Common myeloid progenitor, CD34-positive (primary cell): ENCODE measurements around the gene ROBO1.

Experiments used
- CTCF ChIA-PET: fragments of 350-600 bp; sonication (Branson Sonifier 250); formaldehyde crosslinking; loops from one replicate; lab custom pipeline; 2021; ENCODE audit warnings: antibody characterized with exemption; lab: Charles Lee
- POLR2A ChIA-PET: fragments of 350-600 bp; sonication (Branson Sonifier 250); formaldehyde crosslinking; loops from one replicate; lab custom pipeline; 2021; ENCODE audit warnings: antibody characterized with exemption; lab: Charles Lee
- DNase-seq, 3 donors: peaks; one replicate each; pipeline versions ENCODE4 v3.0.0 to v3.0.0-alpha.2; 2013
- H3K27ac ChIP-seq, 2 experiments: 1 replicate in 1 of 2; 2 replicates in 1 of 2; pipeline ENCODE4 v1.7.0; 2013; ENCODE audit warnings: inconsistent platforms in 2 of 2, low read length in 2 of 2, mild to moderate bottlenecking in 2 of 2, low read depth in 1 of 2, moderate library complexity in 1 of 2; ENCODE audit not compliant: severe bottlenecking in 2 of 2, insufficient read depth in 1 of 2, poor library complexity in 1 of 2
- H3K27me3 ChIP-seq, 5 experiments: replicated peaks in 2 of 5; 1 replicate in 3 of 5; 2 replicates in 2 of 5; pipeline versions ENCODE4 v1.6.1 to v1.7.0; 2013; ENCODE audit warnings: low read length in 4 of 5, mild to moderate bottlenecking in 2 of 5, moderate library complexity in 2 of 5, inconsistent platforms in 1 of 5; ENCODE audit not compliant: insufficient read depth in 5 of 5, control insufficient read depth in 4 of 5
- H3K36me3 ChIP-seq, 4 experiments: 1 replicate in 2 of 4; 2 replicates in 2 of 4; pipeline versions ENCODE4 v1.6.1 to v1.7.0; 2013; ENCODE audit warnings: low read length in 3 of 4, control low read depth in 1 of 4, mild to moderate bottlenecking in 1 of 4; ENCODE audit not compliant: control insufficient read depth in 4 of 4, insufficient read depth in 4 of 4
- H3K4me1 ChIP-seq, 4 experiments: 1 replicate in 3 of 4; 2 replicates in 1 of 4; pipeline versions ENCODE4 v1.6.1 to v1.7.1; 2013; ENCODE audit warnings: low read length in 3 of 4, mild to moderate bottlenecking in 3 of 4, control low read depth in 1 of 4, inconsistent platforms in 1 of 4, moderate library complexity in 1 of 4; ENCODE audit not compliant: control insufficient read depth in 4 of 4, insufficient read depth in 4 of 4; ENCODE audit errors: control extremely low read depth in 1 of 4
- H3K4me3 ChIP-seq, 7 experiments: 1 replicate in 4 of 7; 2 replicates in 3 of 7; pipeline versions ENCODE4 v1.5.1 to v1.7.0; 2013; ENCODE audit warnings: mild to moderate bottlenecking in 7 of 7, low read length in 6 of 7, moderate library complexity in 6 of 7, inconsistent platforms in 2 of 7, low read depth in 2 of 7, control low read depth in 1 of 7; ENCODE audit not compliant: insufficient read depth in 4 of 7, control insufficient read depth in 1 of 7; ENCODE audit errors: extremely low read depth in 1 of 7
- H3K9me3 ChIP-seq, 5 experiments: 1 replicate in 4 of 5; 2 replicates in 1 of 5; pipeline versions ENCODE4 v1.6.1 to v1.7.1; 2013; ENCODE audit warnings: low read length in 4 of 5, mild to moderate bottlenecking in 2 of 5, inconsistent platforms in 1 of 5, low read depth in 1 of 5, moderate library complexity in 1 of 5; ENCODE audit not compliant: control insufficient read depth in 4 of 5, insufficient read depth in 2 of 5; ENCODE audit errors: control extremely low read depth in 1 of 5
- WGBS: methylation state at CpG from one replicate; pipeline ENCODE4 v1.1.5; 2013; ENCODE audit not compliant: insufficient coverage; 5-methylcytosine and 5-hydroxymethylcytosine counted together

The ROBO1 gene

DNA sequence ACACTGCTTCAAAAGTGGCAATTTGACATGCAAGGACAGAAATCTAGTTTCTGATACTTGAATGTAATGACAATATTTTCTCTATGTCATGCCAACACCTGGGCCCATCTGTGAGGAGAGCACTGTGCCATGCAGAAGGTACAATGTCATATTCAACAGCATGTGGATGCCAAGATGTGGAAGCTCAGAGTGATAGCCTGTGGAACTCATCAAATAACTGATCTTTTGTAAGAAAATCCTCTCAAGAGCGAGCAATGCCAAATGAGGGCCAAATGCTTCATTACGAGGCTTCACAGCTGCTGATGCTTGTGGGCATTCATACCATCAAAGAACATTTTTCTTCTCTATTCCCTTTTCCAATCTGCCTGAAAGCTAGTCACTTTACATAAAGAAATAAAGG lies 95.1 kb downstream of the ROBO1 start:
- no peaks in the 10 kb centered on the region for H3K9me3 ChIP-seq
- 95% methylated on average over 2 of the region's 2 CpGs for WGBS
- no peaks in the 10 kb centered on the region for H3K4me1 ChIP-seq
- POLR2A ChIA-PET: no interaction called here
- H3K27ac ChIP-seq: no peak overlapping the region
- CTCF ChIA-PET: no interaction called here
- no peak overlapping the region for H3K4me3 ChIP-seq
- DNase-seq: no peak
- no peaks in the 10 kb centered on the region for H3K27me3 ChIP-seq
- H3K36me3 ChIP-seq: no peaks in the 10 kb centered on the region

DNA sequence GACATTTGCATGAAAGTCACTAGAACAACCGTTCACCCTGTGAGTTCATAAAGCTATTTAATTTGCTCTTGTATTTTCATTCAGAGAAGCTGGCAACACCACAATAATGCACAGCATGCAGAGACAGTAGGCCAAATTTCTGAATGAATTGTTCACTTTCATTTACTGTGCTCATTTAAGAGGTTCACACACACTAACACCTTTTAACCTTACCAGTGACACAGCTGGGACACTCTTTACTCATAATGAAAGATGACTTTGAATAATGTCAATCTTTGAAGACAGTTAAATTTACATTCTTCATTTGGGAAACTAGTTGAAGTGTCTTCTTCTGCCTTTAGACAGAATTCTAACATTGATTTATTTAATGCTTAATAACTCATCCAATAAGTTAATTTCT lies 95.7 kb downstream of the ROBO1 start:
- Histone ChIP-seq H3K27ac (no peak overlapping the region), H3K4me3 (no peak overlapping the region), H3K9me3 (no peaks in the 10 kb centered on the region), H3K4me1 (no peaks in the 10 kb centered on the region), H3K36me3 (no peaks in the 10 kb centered on the region), H3K27me3 (no peaks in the 10 kb centered on the region)
- ChIA-PET CTCF (no interaction called here), POLR2A (no interaction called here)
- no peak for DNase-seq
- WGBS: 78% methylated on average over 1 of the region's 1 CpG

DNA sequence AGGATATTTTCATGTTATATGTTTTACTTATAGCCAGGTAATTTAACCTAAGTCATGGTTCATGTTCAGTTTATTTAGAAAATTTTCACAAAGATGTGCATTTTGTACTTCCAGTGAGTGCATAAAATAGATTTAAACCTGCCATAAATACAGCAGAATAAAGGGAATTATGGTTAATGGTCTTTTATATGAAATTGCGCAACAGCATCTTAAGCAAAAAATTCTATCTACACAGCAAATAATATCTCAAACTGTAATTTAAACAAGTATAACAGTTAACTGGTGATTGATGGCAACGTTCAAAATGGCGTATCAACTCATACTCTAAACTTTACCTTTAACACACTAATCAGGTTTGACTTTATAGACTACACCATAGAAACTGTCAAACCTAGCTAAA lies 97.6 kb downstream of the ROBO1 start:
- WGBS: no CpG with 5 or more reads among the region's 3 CpGs
- no peak overlapping the region for H3K27ac ChIP-seq
- no peaks in the 10 kb centered on the region for H3K4me1 ChIP-seq
- no peak overlapping the region for H3K4me3 ChIP-seq
- ChIA-PET POLR2A (no interaction called here), CTCF (no interaction called here)
- H3K9me3 ChIP-seq: no peaks in the 10 kb centered on the region
- no peak for DNase-seq
- H3K27me3 ChIP-seq: no peaks in the 10 kb centered on the region
- no peaks in the 10 kb centered on the region for H3K36me3 ChIP-seq

DNA sequence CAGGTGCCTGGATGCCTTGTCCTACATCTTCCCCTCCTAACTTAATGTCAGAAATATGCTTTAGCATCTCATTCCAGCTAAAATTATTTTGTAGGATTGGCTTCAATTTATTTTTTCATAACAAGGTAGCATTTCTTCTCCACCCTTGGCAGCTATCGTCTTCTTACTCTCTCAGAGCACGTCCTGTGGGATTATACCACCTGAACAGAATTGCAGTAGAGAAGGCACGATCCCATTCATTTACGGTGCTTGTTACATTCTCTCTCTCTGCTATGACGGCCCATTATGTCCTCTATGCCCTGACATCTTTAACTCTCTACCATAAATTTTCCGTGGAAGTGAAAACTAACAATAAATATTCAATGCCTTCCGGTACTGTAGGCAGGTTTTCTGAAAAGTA lies 103.3 kb downstream of the ROBO1 start:
- no peak for DNase-seq
- Histone ChIP-seq H3K4me1 (no peaks in the 10 kb centered on the region), H3K27me3 (no peaks in the 10 kb centered on the region), H3K9me3 (no peaks in the 10 kb centered on the region), H3K4me3 (no peak overlapping the region), H3K27ac (no peak overlapping the region), H3K36me3 (no peaks in the 10 kb centered on the region)
- WGBS: 87% methylated on average over 3 of the region's 7 CpGs
- ChIA-PET CTCF (no interaction called here), POLR2A (no interaction called here)

DNA sequence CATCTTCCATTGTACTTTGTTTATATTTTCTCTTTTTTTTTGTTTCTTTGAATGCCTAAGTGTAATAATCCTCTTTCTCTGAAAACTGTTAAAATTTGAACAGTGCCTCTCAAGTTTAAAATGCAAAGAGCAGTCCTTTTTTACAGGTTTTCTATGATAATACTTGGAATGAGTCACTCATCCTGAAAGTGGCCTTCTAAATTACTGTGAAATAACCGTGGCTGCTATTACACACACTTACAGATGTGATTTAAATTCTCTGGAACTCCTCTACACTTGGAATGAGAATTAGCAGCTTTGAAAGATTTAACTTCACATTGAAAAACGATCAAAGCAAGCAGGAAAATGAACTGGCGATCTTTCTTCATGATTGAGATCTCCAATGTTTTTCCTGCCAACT lies 105.9 kb downstream of the ROBO1 start:
- no peaks in the 10 kb centered on the region for H3K36me3 ChIP-seq
- no peak overlapping the region for H3K27ac ChIP-seq
- H3K27me3 ChIP-seq: no peaks in the 10 kb centered on the region
- H3K9me3 ChIP-seq: no peaks in the 10 kb centered on the region
- H3K4me3 ChIP-seq: no peak overlapping the region
- CTCF ChIA-PET: no interaction called here
- POLR2A ChIA-PET: no interaction called here
- no peak for DNase-seq
- no peaks in the 10 kb centered on the region for H3K4me1 ChIP-seq
- WGBS: 100% methylated on average over 1 of the region's 3 CpGs

DNA sequence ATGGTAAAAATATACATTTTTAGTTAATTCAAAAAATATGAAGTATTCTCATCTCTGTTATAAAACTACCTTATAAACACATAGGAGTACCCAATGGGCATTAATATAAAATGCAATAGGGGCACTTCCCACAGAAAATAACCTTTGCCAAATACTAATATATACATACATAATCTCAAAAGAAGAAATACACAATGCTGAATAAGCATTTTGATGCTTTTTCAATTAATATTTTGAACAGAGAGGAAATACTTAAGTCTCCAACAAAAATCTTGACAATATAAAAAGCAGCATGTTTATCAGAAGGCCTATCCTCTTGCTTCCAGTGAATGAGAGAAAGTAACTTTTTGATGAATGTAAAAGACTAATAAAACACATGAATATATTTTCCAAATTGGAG lies 110.7 kb downstream of the ROBO1 start:
- Histone ChIP-seq H3K36me3 (no peaks in the 10 kb centered on the region), H3K9me3 (no peaks in the 10 kb centered on the region), H3K4me1 (no peaks in the 10 kb centered on the region), H3K4me3 (no peak overlapping the region), H3K27ac (no peak overlapping the region), H3K27me3 (no peaks in the 10 kb centered on the region)
- POLR2A ChIA-PET: no interaction called here
- no peak for DNase-seq
- CTCF ChIA-PET: no interaction called here

DNA sequence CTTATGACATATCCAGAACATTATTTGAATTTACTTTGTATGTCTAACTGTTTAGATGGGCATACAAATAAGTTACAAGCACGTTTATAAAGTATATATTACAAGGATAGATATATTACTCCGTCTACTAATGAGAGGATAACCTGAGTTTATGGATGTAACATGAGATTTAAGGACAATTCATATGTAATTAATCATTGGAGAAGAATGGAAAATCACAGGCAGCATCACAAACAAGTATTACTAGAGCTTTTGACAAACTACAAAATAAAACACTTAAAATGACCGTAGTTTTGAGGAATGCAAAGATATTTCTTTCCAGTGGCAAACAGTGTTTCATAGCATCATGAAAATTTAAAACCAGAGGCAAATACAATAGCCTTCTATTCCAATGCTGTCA lies 113.8 kb downstream of the ROBO1 start:
- no peaks in the 10 kb centered on the region for H3K4me1 ChIP-seq
- WGBS: no CpG with 5 or more reads among the region's 3 CpGs
- CTCF ChIA-PET: no interaction called here

More for the DNA sequence above, 113.8 kb downstream of the ROBO1 start:
- POLR2A ChIA-PET: no interaction called here
- DNase-seq: no peak
- H3K36me3 ChIP-seq: no peaks in the 10 kb centered on the region
- H3K27ac ChIP-seq: no peak overlapping the region
- H3K27me3 ChIP-seq: no peaks in the 10 kb centered on the region
- H3K4me3 ChIP-seq: no peak overlapping the region
- H3K9me3 ChIP-seq: no peaks in the 10 kb centered on the region
